Right ventricle myocardium inferior (tissue), 1 donor: ENCODE data around the gene MYO1D. TPM values are rescaled to one million over a fixed set of nuclear protein-coding genes. Genes with fewer than 3 reads are reported as not detected.
A peak's percentile ranks its signal among the peaks of the same experiment; 100 is the strongest.

Experiments used
- ATAC-seq: fragments of 200-7000 bp; cut with Tn5 transposase; one replicate; pipeline ENCODE4 v1.9.1; 2020; ENCODE audit warnings: mild to moderate bottlenecking, moderate library complexity
- DNase-seq: peaks from one replicate; pipeline ENCODE4 v3.0.0; 2021; ENCODE audit errors: missing footprints
- intact Hi-C: fragments of 100-400 bp; cut with DNase I; formaldehyde crosslinking; loops from one replicate; pipeline ENCODE4 v1.11.0; 2022
- total RNA-seq: library from RNA; stranded (reverse); fragmentation: NEBNext Ultra II Directional; extraction: Animal tissue kit (Norgen Biotek cat#: 25700); gene quantifications from one replicate; pipeline ENCODE4 v1.2.1, GENCODE V29; 2021
- donor health status: DM: no; HTN: yes; CAD: no; lungs with severe emphysema.

Gene MYO1D
- total RNA-seq, 1 donor from 2014 or later: 4.7 TPM

GRCh38 chr17:32495359-32496231, 381.3 kb downstream of the MYO1D start:
- DNase-seq: peak; percentile 79

GRCh38 chr17:32494621-32495358, 382.1 kb downstream of the MYO1D start:
- intact Hi-C loops: loop anchor here (5.0 kb wide), 1 partner anchor 113 kb away; no protein-coding TSS in a partner anchor
- ATAC-seq (no peak), DNase-seq (no peak)

More at GRCh38 chr17:32495359-32496231, 381.3 kb downstream of the MYO1D start:
- peak; percentile 49 for ATAC-seq
- intact Hi-C loops: loop anchor here (5.0 kb wide), 1 partner anchor 112 kb away; no protein-coding TSS in a partner anchor

GRCh38 chr17:32493976-32494513, 382.9 kb downstream of the MYO1D start:
- intact Hi-C loops: no loop called here
- ATAC-seq: no peak
- DNase-seq: no peak

GRCh38 chr17:32493571-32493970, 383.4 kb downstream of the MYO1D start:
- DNase-seq: no peak
- intact Hi-C loops: no loop called here
- no peak for ATAC-seq

GRCh38 chr17:32492648-32493289, 384.2 kb downstream of the MYO1D start:
- intact Hi-C loops: no loop called here
- ATAC-seq: peak; percentile 17
- no peak for DNase-seq

GRCh38 chr17:32492264-32492589, 384.7 kb downstream of the MYO1D start:
- intact Hi-C loops: no loop called here
- ATAC-seq: no peak
- no peak for DNase-seq

GRCh38 chr17:32491371-32492263, 385.3 kb downstream of the MYO1D start:
- no peak for ATAC-seq
- intact Hi-C loops: no loop called here

GRCh38 chr17:32490101-32490482, 386.8 kb downstream of the MYO1D start:
- ATAC-seq (no peak), DNase-seq (no peak)
- intact Hi-C loops: no loop called here

More at GRCh38 chr17:32491371-32492263, 385.3 kb downstream of the MYO1D start:
- DNase-seq: no peak

GRCh38 chr17:32489320-32490100, 387.4 kb downstream of the MYO1D start:
- intact Hi-C loops: loop anchor here (5.0 kb wide), 1 partner anchor 268 kb away; no protein-coding TSS in a partner anchor
- ATAC-seq: no peak
- no peak for DNase-seq

GRCh38 chr17:32488604-32489180, 388.2 kb downstream of the MYO1D start:
- intact Hi-C loops: loop anchor here (5.0 kb wide), 1 partner anchor 269 kb away; no protein-coding TSS in a partner anchor
- ATAC-seq (no peak), DNase-seq (no peak)

- intact Hi-C loops: loop anchor here (5.0 kb wide), 1 partner anchor 269 kb away; no protein-coding TSS in a partner anchor
- no peak for DNase-seq
- no peak for ATAC-seq
Measured at GRCh38 chr17:32488177-32488542, 388.8 kb downstream of the MYO1D start.

GRCh38 chr17:32487473-32488176, 389.3 kb downstream of the MYO1D start:
- DNase-seq: no peak
- intact Hi-C loops: loop anchor here (5.0 kb wide), 1 partner anchor 270 kb away; no protein-coding TSS in a partner anchor
- no peak for ATAC-seq

GRCh38 chr17:32486701-32487472, 390.0 kb downstream of the MYO1D start, which contains the start of gene CDK5R1:
Gene CDK5R1, plus strand, starts transcription at chr17:32486993. Its CDS starts 628 bp downstream, at chr17:32487621.
- ATAC-seq (peak; percentile 32), DNase-seq (peak; percentile 81)
- intact Hi-C loops: loop anchor here (5.0 kb wide), 1 partner anchor 270 kb away; no protein-coding TSS in a partner anchor

GRCh38 chr17:32486111-32486700, 390.7 kb downstream of the MYO1D start:
- peak; percentile 84 for ATAC-seq
- DNase-seq: peak; percentile 91
- intact Hi-C loops: loop anchor here (5.0 kb wide), 1 partner anchor 271 kb away; no protein-coding TSS in a partner anchor
